Parathyroid adenoma (tissue), 2 donors: ENCODE results near the gene CNGA4.

Experiments
- H2AFZ ChIP-seq: fragments of 300-600 bp; sonication (generic); one replicate; pipeline ENCODE4 v1.7.0; 2017; ENCODE audit warnings: antibody characterized with exemption, mild to moderate bottlenecking
- H3K27ac ChIP-seq: fragments of 300-600 bp; sonication (generic); one replicate; pipeline ENCODE4 v1.7.0; 2017
- H3K27me3 ChIP-seq: fragments of 300-600 bp; sonication (generic); one replicate; pipeline ENCODE4 v1.7.0; 2017; ENCODE audit warnings: low read length; ENCODE audit not compliant: control insufficient read depth, insufficient read depth
- H3K36me3 ChIP-seq: fragments of 300-600 bp; sonication (generic); one replicate; pipeline ENCODE4 v1.7.0; 2017; ENCODE audit warnings: low read length; ENCODE audit not compliant: control insufficient read depth, insufficient read depth
- H3K4me1 ChIP-seq: fragments of 300-600 bp; sonication (generic); one replicate; pipeline ENCODE4 v1.7.0; 2017; ENCODE audit warnings: control low read depth
- H3K4me2 ChIP-seq: fragments of 300-600 bp; sonication (generic); one replicate; pipeline ENCODE4 v1.7.0; 2017; ENCODE audit warnings: low read length
- H3K4me3 ChIP-seq: fragments of 300-600 bp; sonication (generic); one replicate; pipeline ENCODE4 v1.7.0; 2017; ENCODE audit warnings: low read depth, low read length
- H3K79me2 ChIP-seq: fragments of 300-600 bp; sonication (generic); one replicate; pipeline ENCODE4 v1.7.0; 2017; ENCODE audit warnings: control low read depth
- H3K9ac ChIP-seq: fragments of 300-600 bp; sonication (generic); one replicate; pipeline ENCODE4 v1.7.0; 2017; ENCODE audit warnings: mild to moderate bottlenecking
- H3K9me3 ChIP-seq: fragments of 300-600 bp; sonication (generic); one replicate; pipeline ENCODE4 v1.7.0; 2017; ENCODE audit warnings: low read length; ENCODE audit not compliant: control insufficient read depth
- CTCF ChIP-seq: fragments of 300-600 bp; sonication (generic); IDR thresholded peaks from one replicate; pipeline ENCODE4 v1.7.0; 2017; ENCODE audit warnings: antibody characterized with exemption, mild to moderate bottlenecking
- donor health status: primary hyperparathyroidism.

CNGA4 gene

GRCh38 chr11:6229911-6230310 lies 9.0 kb upstream of the CNGA4 start:
- no peaks in the 10 kb centered on the region for H3K27me3 ChIP-seq
- H3K27ac ChIP-seq: no peak overlapping the region
- no peak overlapping the region for H3K9ac ChIP-seq
- no peaks in the 10 kb centered on the region for H3K4me1 ChIP-seq
- H3K4me3 ChIP-seq: no peak overlapping the region
- peaks cover 9% of the 10 kb centered on the region for H3K79me2 ChIP-seq
- no peaks in the 10 kb centered on the region for H3K36me3 ChIP-seq
- no peak for TF ChIP-seq CTCF
- H2AFZ ChIP-seq: no peak overlapping the region
- H3K9me3 ChIP-seq: no peaks in the 10 kb centered on the region
- no peak overlapping the region for H3K4me2 ChIP-seq

- no peak for TF ChIP-seq CTCF
- Histone ChIP-seq H2AFZ (no peak overlapping the region), H3K79me2 (peaks cover 9% of the 10 kb centered on the region), H3K27me3 (no peaks in the 10 kb centered on the region), H3K36me3 (no peaks in the 10 kb centered on the region), H3K4me1 (no peaks in the 10 kb centered on the region), H3K9ac (no peak overlapping the region), H3K4me3 (no peak overlapping the region), H3K27ac (no peak overlapping the region), H3K9me3 (no peaks in the 10 kb centered on the region), H3K4me2 (no peak overlapping the region)
Measured at GRCh38 chr11:6232899-6233298, 6.0 kb upstream of the CNGA4 start.

GRCh38 chr11:6233984-6234386 lies 4.9 kb upstream of the CNGA4 start:
- peak overlapping the region; percentile 73 for H3K4me3 ChIP-seq
- H3K27ac ChIP-seq: peak overlapping the region; percentile 68
- no peaks in the 10 kb centered on the region for H3K36me3 ChIP-seq
- H3K27me3 ChIP-seq: no peaks in the 10 kb centered on the region
- H3K4me1 ChIP-seq: no peaks in the 10 kb centered on the region
- peaks cover 9% of the 10 kb centered on the region for H3K79me2 ChIP-seq
- no peak for TF ChIP-seq CTCF
- no peak overlapping the region for H3K9ac ChIP-seq
- H2AFZ ChIP-seq: peak overlapping the region; percentile 71
- H3K4me2 ChIP-seq: peak overlapping the region; percentile 73
- no peaks in the 10 kb centered on the region for H3K9me3 ChIP-seq

- no peak within 1 kb of the TSS for H3K9ac ChIP-seq
- peak within 1 kb of the TSS; percentile 68 for H3K27ac ChIP-seq
- no peaks in the 10 kb centered on the region for H3K36me3 ChIP-seq
- no peaks in the 10 kb centered on the region for H3K4me1 ChIP-seq
- H3K4me3 ChIP-seq: peak within 1 kb of the TSS; percentile 73
- no peak for TF ChIP-seq CTCF
- H3K4me2 ChIP-seq: peak within 1 kb of the TSS; percentile 73
- peak within 1 kb of the TSS; percentile 81 for H2AFZ ChIP-seq
- peaks cover 9% of the 10 kb centered on the region for H3K79me2 ChIP-seq
- no peaks in the 10 kb centered on the region for H3K27me3 ChIP-seq
- H3K9me3 ChIP-seq: no peaks in the 10 kb centered on the region
Measured at GRCh38 chr11:6234387-6235107, 4.3 kb upstream of the CNGA4 start, which contains the start of gene FHIP1B. TSS of gene FHIP1B (minus strand) at chr11:6234636. CDS start at chr11:6224516, 10,120 bp downstream.

DNA sequence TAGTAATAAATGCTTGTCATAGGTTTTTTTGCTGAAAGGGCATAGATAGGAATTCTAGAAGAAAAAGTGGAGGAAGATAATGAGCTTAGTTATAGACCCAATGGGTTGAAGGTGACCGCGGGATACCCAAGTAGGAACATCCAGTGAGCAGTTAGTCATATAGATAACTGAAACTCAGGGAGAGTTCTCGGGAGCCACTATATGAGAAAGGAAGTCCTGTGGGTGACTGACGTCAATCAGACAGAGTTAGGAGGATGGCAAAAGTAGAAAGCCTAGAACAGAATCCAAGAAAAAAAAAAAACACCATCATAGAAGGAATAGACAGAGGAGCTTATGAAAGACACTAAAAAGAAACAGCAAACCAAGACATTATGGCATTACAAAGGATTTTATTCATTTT lies 1.6 kb upstream of the CNGA4 start:
- no peaks in the 10 kb centered on the region for H3K27me3 ChIP-seq
- H3K4me1 ChIP-seq: no peaks in the 10 kb centered on the region
- no peak overlapping the region for H3K27ac ChIP-seq
- no peak overlapping the region for H3K4me2 ChIP-seq
- no peak for TF ChIP-seq CTCF
- H3K4me3 ChIP-seq: no peak overlapping the region
- no peak overlapping the region for H2AFZ ChIP-seq
- no peaks in the 10 kb centered on the region for H3K9me3 ChIP-seq
- no peak overlapping the region for H3K9ac ChIP-seq
- H3K79me2 ChIP-seq: peaks cover 7% of the 10 kb centered on the region
- H3K36me3 ChIP-seq: no peaks in the 10 kb centered on the region
